HepG2 (cell line): ENCODE results near the gene ELFN1. TPM values are rescaled to one million over a fixed set of nuclear protein-coding genes. Genes with fewer than 3 reads are reported as not detected.
A peak's percentile ranks its signal among the peaks of the same experiment; 100 is the strongest.

ENCODE experiments used
- CTCF ChIP-seq: sonication (generic); formaldehyde crosslinking; IDR thresholded peaks from 2 replicates; pipeline ENCODE4 v1.5.0; 2020; ENCODE audit warnings: mild to moderate bottlenecking, missing genetic modification reagents, moderate library complexity
- FOXK2 ChIP-seq: fragments of 450-650 bp; IDR thresholded peaks from 2 replicates; pipeline ENCODE4 v1.6.1; 2016
- GATAD2A ChIP-seq: IDR thresholded peaks from 2 replicates; pipeline ENCODE4 v1.6.1; 2016
- HNF4A ChIP-seq: sonication (generic); formaldehyde crosslinking; IDR thresholded peaks from 2 replicates; pipeline ENCODE4 v1.4.0; 2020; ENCODE audit warnings: missing genetic modification reagents
- KLF16 ChIP-seq, 2 experiments: sonication (generic) in 1 of 2; formaldehyde crosslinking in 1 of 2; IDR thresholded peaks; 2 replicates each; pipeline versions ENCODE4 v1.6.1 to v1.8.0; 2016 to 2023; ENCODE audit warnings: missing genetic modification reagents in 2 of 2, missing compliant biosample characterization in 1 of 2
- MEIS2 ChIP-seq: sonication (generic); formaldehyde crosslinking; IDR thresholded peaks from 2 replicates; pipeline ENCODE4 v1.9.0; 2021; ENCODE audit warnings: mild to moderate bottlenecking, missing genetic modification reagents
- NCOR1 ChIP-seq: fragments of 200-600 bp; sonication (generic); IDR thresholded peaks from 2 replicates; pipeline ENCODE4 v1.7.0; 2017; ENCODE audit warnings: antibody characterized with exemption, low read length, borderline replicate concordance
- RBAK ChIP-seq: sonication (generic); formaldehyde crosslinking; IDR thresholded peaks from 2 replicates; pipeline ENCODE4 v1.5.1; 2020; ENCODE audit warnings: mild to moderate bottlenecking, missing genetic modification reagents
- RERE ChIP-seq: IDR thresholded peaks from 2 replicates; pipeline ENCODE4 v1.6.1; 2016; ENCODE audit warnings: low read depth, missing genetic modification reagents, missing compliant biosample characterization
- STAG1 ChIP-seq: sonication (generic); formaldehyde crosslinking; IDR thresholded peaks from 2 replicates; pipeline ENCODE4 v1.4.0; 2020; ENCODE audit warnings: missing genetic modification reagents
- ZGPAT ChIP-seq: IDR thresholded peaks from 2 replicates; pipeline ENCODE4 v1.6.1; 2016; ENCODE audit warnings: mild to moderate bottlenecking
- ZMYM3 ChIP-seq: sonication (generic); formaldehyde crosslinking; IDR thresholded peaks from 2 replicates; pipeline ENCODE4 v1.5.1; 2020; ENCODE audit warnings: mild to moderate bottlenecking, missing genetic modification reagents
- ZNF629 ChIP-seq: sonication (generic); formaldehyde crosslinking; conservative IDR thresholded peaks from 2 replicates; pipeline ENCODE4 v1.5.0; 2020; ENCODE audit warnings: missing genetic modification reagents
- ZNF644 ChIP-seq: IDR thresholded peaks from 2 replicates; pipeline ENCODE4 v1.6.1; 2016; ENCODE audit warnings: low read depth
- polyA plus RNA-seq, 8 experiments: library from polyadenylated mRNA; depleted of rRNA in 3 of 8; stranded (reverse) in 7 of 8; unstranded in 1 of 8; fragments of >200 nt; fragmentation: Illumina TruSeq in 4 of 8; extraction: Trizol in 4 of 8; gene quantifications; 2 replicates each; pipeline versions ENCODE4 v1.2.1 to v1.2.3, GENCODE V29; 2011 to 2016; ENCODE audit warnings: low read depth in 4 of 8, missing spikeins in 1 of 8, mixed read lengths in 1 of 8; ENCODE audit not compliant: insufficient read depth in 1 of 8
- total RNA-seq, 5 experiments: library from RNA; depleted of rRNA; stranded (reverse); fragments of >200 nt; fragmentation: Illumina TruSeq; extraction: Trizol; gene quantifications; 2 replicates each; pipeline ENCODE4 v1.2.3, GENCODE V29; 2016; ENCODE audit warnings: low read depth in 1 of 5
- TF ChIP-seq, protein P1 (sequence below): sonication (generic); formaldehyde crosslinking; IDR thresholded peaks from 2 replicates; pipeline ENCODE4 v1.4.0; 2020; ENCODE audit warnings: missing genetic modification reagents

Gene ELFN1
- total and polyA plus RNA-seq, 2 of the 13 experiments (the other 11 are each of a cell fraction or from before 2014, with no cell fraction given): 0.13 to 0.18 TPM

GRCh38 chr7:1707756-1708595 lies 37.9 kb downstream of the ELFN1 start (continued):
- TF ChIP-seq CTCF: peak; percentile 61
- no peak for TF ChIP-seq RBAK (CRISPR knock-in tag)
- TF ChIP-seq KLF16 (CRISPR knock-in tag; IDR thresholded peaks at IDR 0.05): no peak
- TF ChIP-seq RERE (CRISPR knock-in tag): no peak
- TF ChIP-seq HNF4A (CRISPR knock-in tag): peak; percentile 29; the same call in 1 of the 2 replicates
- TF ChIP-seq MEIS2: no peak
- peak; percentile 42; the same call in 1 of the 2 replicates for TF ChIP-seq ZMYM3 (CRISPR knock-in tag)
- TF ChIP-seq ZGPAT (CRISPR knock-in tag): no peak
- TF ChIP-seq GATAD2A (CRISPR knock-in tag): peak; percentile 32; the same call in 1 of the 2 replicates
- TF ChIP-seq NCOR1: no peak
- TF ChIP-seq, protein P1, sequence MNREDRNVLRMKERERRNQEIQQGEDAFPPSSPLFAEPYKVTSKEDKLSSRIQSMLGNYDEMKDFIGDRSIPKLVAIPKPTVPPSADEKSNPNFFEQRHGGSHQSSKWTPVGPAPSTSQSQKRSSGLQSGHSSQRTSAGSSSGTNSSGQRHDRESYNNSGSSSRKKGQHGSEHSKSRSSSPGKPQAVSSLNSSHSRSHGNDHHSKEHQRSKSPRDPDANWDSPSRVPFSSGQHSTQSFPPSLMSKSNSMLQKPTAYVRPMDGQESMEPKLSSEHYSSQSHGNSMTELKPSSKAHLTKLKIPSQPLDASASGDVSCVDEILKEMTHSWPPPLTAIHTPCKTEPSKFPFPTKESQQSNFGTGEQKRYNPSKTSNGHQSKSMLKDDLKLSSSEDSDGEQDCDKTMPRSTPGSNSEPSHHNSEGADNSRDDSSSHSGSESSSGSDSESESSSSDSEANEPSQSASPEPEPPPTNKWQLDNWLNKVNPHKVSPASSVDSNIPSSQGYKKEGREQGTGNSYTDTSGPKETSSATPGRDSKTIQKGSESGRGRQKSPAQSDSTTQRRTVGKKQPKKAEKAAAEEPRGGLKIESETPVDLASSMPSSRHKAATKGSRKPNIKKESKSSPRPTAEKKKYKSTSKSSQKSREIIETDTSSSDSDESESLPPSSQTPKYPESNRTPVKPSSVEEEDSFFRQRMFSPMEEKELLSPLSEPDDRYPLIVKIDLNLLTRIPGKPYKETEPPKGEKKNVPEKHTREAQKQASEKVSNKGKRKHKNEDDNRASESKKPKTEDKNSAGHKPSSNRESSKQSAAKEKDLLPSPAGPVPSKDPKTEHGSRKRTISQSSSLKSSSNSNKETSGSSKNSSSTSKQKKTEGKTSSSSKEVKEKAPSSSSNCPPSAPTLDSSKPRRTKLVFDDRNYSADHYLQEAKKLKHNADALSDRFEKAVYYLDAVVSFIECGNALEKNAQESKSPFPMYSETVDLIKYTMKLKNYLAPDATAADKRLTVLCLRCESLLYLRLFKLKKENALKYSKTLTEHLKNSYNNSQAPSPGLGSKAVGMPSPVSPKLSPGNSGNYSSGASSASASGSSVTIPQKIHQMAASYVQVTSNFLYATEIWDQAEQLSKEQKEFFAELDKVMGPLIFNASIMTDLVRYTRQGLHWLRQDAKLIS (CRISPR knock-in tag): no peak
- no peak for TF ChIP-seq FOXK2
- TF ChIP-seq ZNF644: no peak
- peak; percentile 32; the same call in 1 of the 2 replicates for TF ChIP-seq STAG1 (CRISPR knock-in tag)
- peak; percentile 79 for TF ChIP-seq ZNF629
